CD4-positive, alpha-beta T cell treated with Interleukin-4 for 1 hour (primary cell): ENCODE measurements around the gene B3GNT3.
A peak's percentile ranks its signal among the peaks of the same experiment; 100 is the strongest.
"Not testable (repeated sequence)": the region's sequence is repeated elsewhere in the genome, so short reads cannot be mapped to it uniquely, and the experiment has no call there.

Source experiments
- DNase-seq, 2 donors: peaks; one replicate each; pipeline ENCODE4 v3.0.0-alpha.2; 2020 to 2022

The B3GNT3 gene

GRCh38 chr19:17797424-17798201 is 2.7 kb downstream of the B3GNT3 start:
- DNase-seq: no peak

- DNase-seq: not testable (repeated sequence)
Observed at GRCh38 chr19:17798599-17798998, 3.7 kb downstream of the B3GNT3 start.

- no peak for DNase-seq
Observed at GRCh38 chr19:17802137-17802858, 7.4 kb downstream of the B3GNT3 start.

- DNase-seq: peak; percentile 49 to 54
Observed at GRCh38 chr19:17803264-17803896, 8.4 kb downstream of the B3GNT3 start.

- no peak for DNase-seq
Observed at GRCh38 chr19:17805427-17805826, 10.5 kb downstream of the B3GNT3 start.

GRCh38 chr19:17806945-17807344 is 12.0 kb downstream of the B3GNT3 start:
- DNase-seq: no peak

GRCh38 chr19:17807731-17808316 is 12.9 kb downstream of the B3GNT3 start:
- DNase-seq: no peak

- DNase-seq: no peak
Observed at GRCh38 chr19:17811103-17811502, 16.2 kb downstream of the B3GNT3 start.

- no peak for DNase-seq
Observed at GRCh38 chr19:17811681-17812080, 16.7 kb downstream of the B3GNT3 start.

- DNase-seq: no peak
Observed at GRCh38 chr19:17812099-17812498, 17.2 kb downstream of the B3GNT3 start.

GRCh38 chr19:17817668-17818363 is 22.9 kb downstream of the B3GNT3 start:
- DNase-seq: no peak

GRCh38 chr19:17821190-17821589 is 26.3 kb downstream of the B3GNT3 start, which contains the start of gene INSL3:
Gene INSL3, minus strand, starts transcription at chr19:17821519. Its CDS starts 13 bp downstream, at chr19:17821506.
- DNase-seq: no peak

GRCh38 chr19:17824339-17824738 is 29.4 kb downstream of the B3GNT3 start:
- DNase-seq: no peak

- DNase-seq: no peak
Observed at GRCh38 chr19:17826508-17827056, 31.6 kb downstream of the B3GNT3 start.

- DNase-seq: no peak
Observed at GRCh38 chr19:17829855-17830566, 35.1 kb downstream of the B3GNT3 start.

- DNase-seq: peak; percentile 51 to 56
Observed at GRCh38 chr19:17830567-17831418, 35.9 kb downstream of the B3GNT3 start.

- DNase-seq: no peak
Observed at GRCh38 chr19:17831419-17831888, 36.5 kb downstream of the B3GNT3 start.

- DNase-seq: no peak
Observed at GRCh38 chr19:17832443-17833208, 37.7 kb downstream of the B3GNT3 start.

GRCh38 chr19:17834350-17835181 is 39.6 kb downstream of the B3GNT3 start:
- peak in 1 of 2 donors; percentile 3 for DNase-seq
